GM18861 (cell line): Measurements from ENCODE around the gene SMARCD3.

Experiments
- ATAC-seq: cut with Tn5 transposase; IDR thresholded peaks from one replicate; pipeline ENCODE4 v1.9.1; 2021; ENCODE audit not compliant: unreplicated experiment

The SMARCD3 gene

DNA sequence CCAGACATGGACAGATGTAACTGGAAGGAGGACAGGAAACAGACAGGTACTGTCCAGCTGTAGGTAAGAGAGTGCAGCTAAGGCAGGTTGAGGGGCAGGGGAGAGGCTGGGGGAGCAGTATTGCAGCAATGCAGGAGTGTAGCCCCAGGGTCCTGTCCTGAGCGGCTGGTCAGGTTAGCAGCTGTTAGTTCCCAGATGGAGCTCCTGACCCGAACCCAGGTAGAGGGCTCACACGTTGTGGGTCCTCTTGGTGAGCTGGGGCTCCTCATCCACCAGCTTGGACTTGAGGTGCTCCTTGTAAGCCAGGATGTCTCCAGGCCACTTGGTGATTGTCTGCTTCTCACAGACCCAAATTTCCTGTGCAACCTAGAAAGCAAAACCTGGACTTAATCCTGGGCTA, 34.7 kb downstream of the SMARCD3 start:
- ATAC-seq, result no peak

GRCh38 chr7:151212626-151213025, 35.9 kb downstream of the SMARCD3 start:
- ATAC-seq, result no peak

DNA sequence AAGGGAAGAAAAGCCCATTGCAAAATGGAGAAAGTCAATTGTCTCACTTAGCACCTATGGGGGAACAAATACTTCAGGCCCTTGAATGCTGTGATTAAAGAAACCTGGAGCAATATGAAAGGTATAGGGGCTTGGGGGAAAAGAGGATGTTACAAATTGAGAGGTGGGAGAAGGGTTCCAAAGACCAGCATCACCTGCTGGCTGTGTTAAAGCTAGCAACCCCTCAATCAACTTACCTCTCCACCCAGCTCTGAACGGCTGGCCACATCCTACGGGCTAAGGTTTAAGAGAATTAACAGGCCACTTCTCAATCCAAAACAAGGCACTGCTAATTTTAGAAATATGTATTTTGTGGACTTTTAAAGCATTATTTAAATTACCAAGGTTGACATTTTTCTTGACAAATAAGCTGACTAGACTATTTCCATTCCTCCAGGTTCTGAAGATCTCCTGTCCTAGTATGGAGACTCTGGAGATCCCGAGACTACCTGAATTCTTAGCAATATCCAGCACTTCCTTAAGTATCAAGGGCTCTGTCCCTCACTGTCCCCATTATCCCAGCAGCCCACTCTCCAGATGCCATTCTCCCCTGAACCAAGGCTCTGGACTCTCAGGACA, 37.2 kb downstream of the SMARCD3 start:
- ATAC-seq, result no peak

DNA sequence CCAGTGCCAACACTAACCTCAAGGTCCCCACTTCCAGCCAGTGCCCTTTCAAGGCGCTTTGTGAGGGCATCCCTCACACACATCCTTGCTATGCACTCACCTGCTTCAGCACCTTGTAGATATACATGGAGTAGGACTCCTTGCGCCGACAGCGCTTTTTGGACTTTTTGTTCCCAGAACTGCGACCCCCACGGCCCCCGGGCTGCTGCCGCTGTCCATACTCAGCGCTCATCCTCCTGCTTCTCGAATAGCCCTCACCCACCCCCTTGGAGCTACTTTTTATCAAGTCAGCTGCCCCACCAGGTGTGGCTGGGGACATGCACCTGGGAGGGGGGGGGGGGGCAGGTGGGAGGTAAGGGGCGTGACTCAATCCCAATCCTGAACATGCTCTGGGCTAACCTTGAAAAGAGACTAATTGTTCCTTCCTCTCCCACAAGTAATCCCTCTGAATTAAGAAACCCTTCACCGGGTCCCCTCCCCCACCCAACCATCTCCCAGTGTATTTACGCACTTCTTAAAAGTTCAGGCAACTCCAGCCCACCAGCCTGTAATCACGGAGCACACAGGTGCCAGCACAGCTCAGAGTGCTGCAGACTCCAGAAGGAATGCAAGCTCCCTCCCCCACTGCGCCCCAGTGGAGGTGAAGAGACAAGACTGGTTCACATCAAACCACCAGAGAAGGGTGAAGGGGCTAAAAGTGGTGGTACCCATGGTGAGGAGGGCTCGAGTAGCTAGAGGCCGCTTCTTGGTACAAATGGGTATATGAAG, 38.2 kb downstream of the SMARCD3 start, which contains the start of gene H2BK1:
TSS of gene H2BK1 (minus strand) at position 402 of the 768 bp plus-strand sequence. CDS start at position 232, 170 bp downstream.
- no peak for ATAC-seq

- no peak for ATAC-seq
Observed at GRCh38 chr7:151209588-151209987, 38.9 kb downstream of the SMARCD3 start.

DNA sequence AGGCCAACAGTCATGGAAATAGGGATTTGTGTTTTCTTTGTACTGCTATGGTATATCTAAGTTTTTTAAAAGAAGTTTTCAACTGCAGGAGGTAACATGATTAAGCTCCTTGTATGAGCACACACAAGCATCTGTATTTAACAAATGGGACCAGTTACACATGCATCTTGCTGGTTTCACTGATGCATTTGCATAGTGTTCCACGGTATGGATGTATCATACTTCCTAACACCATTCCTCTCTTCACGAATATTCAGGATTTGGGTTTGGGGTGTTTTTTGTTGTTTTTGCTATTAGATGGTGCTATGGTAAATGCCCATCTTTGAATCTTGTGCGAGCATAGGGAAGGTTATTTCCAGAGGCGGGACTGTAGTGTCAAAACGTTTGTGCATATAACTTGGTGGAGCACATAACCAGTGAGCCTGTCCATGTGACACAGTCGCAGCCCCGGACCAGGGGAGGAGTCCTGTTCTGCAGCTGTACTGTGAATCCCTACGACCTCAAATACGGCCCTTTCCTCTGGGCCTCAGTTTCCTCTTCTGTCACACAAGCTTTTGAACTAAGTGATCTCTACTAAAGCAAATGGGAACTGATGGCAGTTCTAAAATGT, 40.1 kb downstream of the SMARCD3 start:
- no peak for ATAC-seq

DNA sequence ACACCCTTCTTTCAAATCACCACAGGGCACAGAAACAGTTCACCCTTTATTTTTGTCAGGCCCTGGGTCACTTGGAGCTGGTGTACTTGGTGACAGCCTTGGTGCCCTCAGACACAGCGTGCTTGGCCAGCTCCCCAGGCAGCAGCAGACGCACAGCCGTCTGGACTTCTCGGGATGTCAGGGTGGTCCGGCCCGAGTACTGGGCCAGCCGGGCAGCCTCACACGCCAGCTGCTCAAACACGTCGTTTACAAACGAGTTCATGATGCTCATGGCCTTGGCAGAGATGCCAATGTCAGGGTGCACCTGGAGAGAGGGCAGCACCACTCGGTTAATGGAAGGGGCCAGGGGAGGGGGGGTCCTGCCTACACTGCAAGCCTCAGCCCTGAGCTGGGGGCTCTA, 40.7 kb downstream of the SMARCD3 start:
- ATAC-seq, result no peak

DNA sequence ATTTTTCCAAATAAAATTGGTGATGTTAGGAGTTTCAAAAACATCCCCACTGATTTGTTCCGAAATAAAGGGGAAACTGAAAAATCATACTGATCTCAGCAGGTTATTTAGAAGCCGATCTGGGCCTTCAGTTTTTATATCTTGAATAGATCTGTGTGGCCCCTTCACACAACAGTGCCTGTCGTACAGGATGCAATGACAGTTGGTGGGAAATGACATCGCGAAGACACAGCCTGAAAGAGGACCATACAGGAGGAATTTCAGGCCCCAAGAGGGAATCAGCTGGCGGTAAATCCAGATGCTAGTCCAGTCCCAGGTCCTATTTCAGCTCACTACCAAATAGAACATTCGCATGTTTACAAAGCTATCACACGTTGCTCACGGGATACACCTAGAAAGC, 41.2 kb downstream of the SMARCD3 start:
- no peak for ATAC-seq

DNA sequence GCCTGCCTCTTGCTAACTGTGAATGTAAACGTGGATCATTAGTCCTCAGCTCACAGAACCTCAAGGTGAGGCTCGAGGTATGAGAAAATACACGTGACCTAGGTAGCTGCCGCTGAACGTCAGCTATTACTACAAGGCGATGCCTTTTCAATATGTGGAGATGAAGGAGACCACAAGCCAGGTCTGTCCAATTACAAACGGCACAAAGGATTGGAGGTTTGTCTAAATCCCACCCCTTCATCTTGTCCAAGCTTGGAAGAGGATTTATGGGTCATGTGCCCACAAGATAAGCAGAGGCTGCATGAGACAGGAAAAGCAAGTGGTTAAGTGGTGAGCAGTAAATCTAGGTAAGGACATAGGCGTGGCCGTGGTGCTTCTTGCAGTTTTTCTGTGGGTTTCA, 41.6 kb downstream of the SMARCD3 start:
- no peak for ATAC-seq

DNA sequence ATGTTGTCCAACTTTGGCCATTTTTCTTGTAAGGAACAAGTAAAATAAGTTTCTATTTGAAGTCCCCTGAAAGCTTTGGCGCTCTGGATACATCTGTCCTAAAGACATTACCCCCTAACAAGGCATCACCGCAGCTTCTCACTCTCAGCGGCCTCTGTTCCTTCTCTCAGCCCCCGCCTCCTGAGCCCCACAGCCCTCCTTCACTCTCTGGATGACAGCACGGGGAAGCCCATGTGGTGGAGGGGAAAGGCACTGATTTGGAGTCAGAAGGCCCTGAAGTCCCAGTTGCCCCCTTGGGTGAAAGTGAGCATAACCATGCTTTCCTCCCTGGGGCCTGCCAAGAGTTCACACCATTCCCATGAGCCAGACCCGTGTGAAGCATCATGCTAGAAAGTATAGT, 42.8 kb downstream of the SMARCD3 start:
- ATAC-seq, result no peak

- ATAC-seq, result no peak
Observed at GRCh38 chr7:151204383-151205032, 44.0 kb downstream of the SMARCD3 start.

- no peak for ATAC-seq
Observed at GRCh38 chr7:151202836-151203235, 45.7 kb downstream of the SMARCD3 start.

GRCh38 chr7:151201751-151202150, 46.7 kb downstream of the SMARCD3 start:
- ATAC-seq, result no peak

GRCh38 chr7:151201344-151201743, 47.1 kb downstream of the SMARCD3 start:
- no peak for ATAC-seq

GRCh38 chr7:151198945-151199848, 49.3 kb downstream of the SMARCD3 start:
- no peak for ATAC-seq

DNA sequence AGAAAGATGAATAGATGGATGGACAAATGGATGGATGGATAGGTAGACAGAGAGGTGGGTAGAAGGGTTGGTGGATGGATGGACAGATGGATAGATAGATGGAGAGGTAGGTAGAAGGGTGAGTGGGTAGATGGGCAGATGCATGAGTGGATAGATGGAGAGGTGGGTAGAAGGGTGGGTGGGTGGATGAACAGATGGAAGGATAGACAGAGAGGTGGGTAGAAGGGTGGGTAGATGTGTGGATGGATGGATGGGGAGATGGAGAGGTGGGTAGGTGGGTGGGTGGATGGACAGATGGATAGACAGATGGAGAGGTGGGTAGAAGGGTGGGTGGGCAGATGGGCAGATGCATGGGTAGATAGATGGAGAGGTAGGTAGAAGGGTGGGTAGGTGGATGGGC, 50.6 kb downstream of the SMARCD3 start:
- no peak for ATAC-seq

- no peak for ATAC-seq
Observed at GRCh38 chr7:151195616-151196450, 52.7 kb downstream of the SMARCD3 start.

- no peak for ATAC-seq
Observed at GRCh38 chr7:151194188-151194587, 54.3 kb downstream of the SMARCD3 start.

DNA sequence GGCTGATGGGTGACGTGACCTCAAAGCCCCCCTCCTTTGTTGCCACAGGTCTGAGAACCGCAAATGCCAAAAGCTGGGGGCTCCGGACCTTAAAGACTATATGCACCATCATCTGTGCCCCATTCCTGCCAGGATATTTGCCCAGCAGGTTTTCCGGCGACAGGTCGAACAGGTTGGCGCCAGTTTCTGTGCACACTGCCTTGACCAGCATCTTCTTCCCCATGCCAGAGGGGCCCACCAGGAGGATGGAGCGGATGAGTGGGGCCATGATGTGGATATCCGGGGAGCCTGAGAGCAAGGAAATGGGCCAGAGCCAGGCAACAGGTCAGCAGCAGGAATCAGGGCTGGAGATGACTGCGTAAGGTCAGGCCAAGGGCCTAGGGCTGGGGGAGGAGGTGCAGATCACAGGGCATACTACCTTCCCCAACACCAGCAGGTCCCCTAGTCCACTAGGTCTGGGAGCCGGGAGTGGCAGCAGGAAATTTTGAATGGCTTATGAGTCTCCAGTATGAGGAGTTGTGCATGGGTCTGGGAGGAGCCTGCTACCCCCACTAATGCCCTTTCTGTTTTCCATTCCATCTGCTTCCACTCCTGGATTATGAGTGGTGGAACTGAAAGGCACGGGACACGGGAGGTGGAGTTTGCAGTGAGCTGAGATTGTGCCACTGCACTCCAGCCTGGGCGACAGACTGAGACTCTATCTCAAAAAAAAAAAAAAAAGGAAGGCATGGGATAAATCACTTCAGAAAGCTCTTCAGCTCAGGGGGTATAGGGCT, 55.1 kb downstream of the SMARCD3 start:
- no peak for ATAC-seq
